HepG2 (cell line): ENCODE measurements around the gene CACNA1G. TPM values are rescaled to one million over a fixed set of nuclear protein-coding genes. Genes with fewer than 3 reads are reported as not detected.
A peak's percentile ranks its signal among the peaks of the same experiment; 100 is the strongest.

ENCODE experiments used
- GATAD2A ChIP-seq: IDR thresholded peaks from 2 replicates; pipeline ENCODE4 v1.6.1; 2016
- HMGXB3 ChIP-seq: sonication (generic); formaldehyde crosslinking; IDR thresholded peaks from 2 replicates; pipeline ENCODE4 v1.4.0; 2020; ENCODE audit warnings: missing genetic modification reagents, borderline replicate concordance
- ZNF407 ChIP-seq: sonication (generic); formaldehyde crosslinking; IDR thresholded peaks from one replicate; pipeline ENCODE4 v1.5.1; 2020; ENCODE audit warnings: mild to moderate bottlenecking, missing genetic modification reagents; ENCODE audit errors: not compliant biosample characterization
- ZNF576 ChIP-seq: sonication (generic); formaldehyde crosslinking; IDR thresholded peaks from 2 replicates; pipeline ENCODE4 v1.4.0; 2020; ENCODE audit warnings: mild to moderate bottlenecking, missing genetic modification reagents
- polyA plus RNA-seq, 8 experiments: library from polyadenylated mRNA; depleted of rRNA in 3 of 8; stranded (reverse) in 7 of 8; unstranded in 1 of 8; fragments of >200 nt; fragmentation: Illumina TruSeq in 4 of 8; extraction: Trizol in 4 of 8; gene quantifications; 2 replicates each; pipeline versions ENCODE4 v1.2.1 to v1.2.3, GENCODE V29; 2011 to 2016; ENCODE audit warnings: low read depth in 4 of 8, missing spikeins in 1 of 8, mixed read lengths in 1 of 8; ENCODE audit not compliant: insufficient read depth in 1 of 8
- total RNA-seq, 5 experiments: library from RNA; depleted of rRNA; stranded (reverse); fragments of >200 nt; fragmentation: Illumina TruSeq; extraction: Trizol; gene quantifications; 2 replicates each; pipeline ENCODE4 v1.2.3, GENCODE V29; 2016; ENCODE audit warnings: low read depth in 1 of 5

Gene CACNA1G
- total and polyA plus RNA-seq, 2 of the 13 experiments (the other 11 are each of a cell fraction or from before 2014, with no cell fraction given) = 0.02 TPM; not detected in 1

- TF ChIP-seq ZNF407 (CRISPR knock-in tag) (peak; percentile 1), GATAD2A (CRISPR knock-in tag) (no peak), ZNF576 (CRISPR knock-in tag) (no peak), HMGXB3 (CRISPR knock-in tag) (no peak)
Measured at GRCh38 chr17:50660887-50661345, 100.4 kb downstream of the CACNA1G start (continued).
